ENCODE results near the gene PCDH15. TPM values are rescaled to one million over a fixed set of nuclear protein-coding genes. Genes with fewer than 3 reads are reported as not detected.

The PCDH15 gene
- total RNA-seq, 4 donors from 2014 or later = 0.14 to 0.48 (median 0.37) TPM; not detected in 1

- Histone ChIP-seq H3K36me3 (no peaks in the 10 kb centered on the region), H3K27ac (no peak overlapping the region), H3K9me3 (no peaks in the 10 kb centered on the region), H3K4me3 (no peak overlapping the region), H3K27me3 (no peaks in the 10 kb centered on the region), H3K4me1 (no peaks in the 10 kb centered on the region)
- in situ Hi-C loops (cut with MboI; ENCODE audit: low pct_ligation_motif_present in 1 of 4, low pct_unique_long_range_greater_than_20kb in 1 of 4, low sequenced_read_pairs in 3 of 4) (no loop called here), intact Hi-C loops (cut with DNase I; ENCODE audit: low total_unique reads) (loop anchor here (5.0 kb wide), 1 partner anchor 1817 kb away; no protein-coding TSS in a partner anchor)
- no peak for DNase-seq
- TF ChIP-seq POLR2AphosphoS5 (IDR thresholded peaks at IDR 0.05) = no peak
- no peak for TF ChIP-seq EP300 (IDR thresholded peaks at IDR 0.05; ENCODE audit: low read depth)
- no peak for TF ChIP-seq POLR2A (IDR thresholded peaks at IDR 0.05)
- no peak for TF ChIP-seq CTCF (IDR thresholded peaks at IDR 0.05)
These were observed 135.9 kb downstream of the PCDH15 start for GRCh38 chr10:54665095-54665494.

DNA sequence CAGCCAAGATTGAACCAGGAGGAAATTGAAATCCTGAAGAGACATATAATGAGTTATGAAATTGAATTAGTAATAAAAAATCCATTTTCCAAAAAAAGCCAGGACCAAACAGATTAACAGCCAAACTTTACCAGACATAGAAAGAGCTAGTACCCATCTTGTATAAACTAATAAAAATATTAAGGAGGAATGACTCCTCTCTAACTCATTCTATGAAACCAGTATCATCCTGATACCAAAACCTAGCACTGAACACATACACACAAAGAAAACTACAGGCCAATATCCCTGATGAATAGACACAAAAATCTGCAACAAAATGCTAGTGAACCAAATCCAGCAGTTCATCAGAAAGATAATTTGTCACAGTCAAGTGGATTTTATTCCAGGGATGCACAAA is 140.6 kb downstream of the PCDH15 start:
- TF ChIP-seq EP300 (IDR thresholded peaks at IDR 0.05; ENCODE audit: low read depth) (no peak), POLR2AphosphoS5 (IDR thresholded peaks at IDR 0.05) (no peak), CTCF (IDR thresholded peaks at IDR 0.05) (no peak), POLR2A (IDR thresholded peaks at IDR 0.05) (no peak)
- H3K27ac ChIP-seq = no peak overlapping the region
- in situ Hi-C loops (cut with MboI; ENCODE audit: low pct_ligation_motif_present in 1 of 4, low pct_unique_long_range_greater_than_20kb in 1 of 4, low sequenced_read_pairs in 3 of 4) (no loop called here), intact Hi-C loops (cut with DNase I; ENCODE audit: low total_unique reads) (no loop called here)
- H3K4me1 ChIP-seq = no peaks in the 10 kb centered on the region
- no peaks in the 10 kb centered on the region for H3K9me3 ChIP-seq
- no peak for DNase-seq
- no peak overlapping the region for H3K4me3 ChIP-seq
- no peaks in the 10 kb centered on the region for H3K27me3 ChIP-seq
- no peaks in the 10 kb centered on the region for H3K36me3 ChIP-seq

DNA sequence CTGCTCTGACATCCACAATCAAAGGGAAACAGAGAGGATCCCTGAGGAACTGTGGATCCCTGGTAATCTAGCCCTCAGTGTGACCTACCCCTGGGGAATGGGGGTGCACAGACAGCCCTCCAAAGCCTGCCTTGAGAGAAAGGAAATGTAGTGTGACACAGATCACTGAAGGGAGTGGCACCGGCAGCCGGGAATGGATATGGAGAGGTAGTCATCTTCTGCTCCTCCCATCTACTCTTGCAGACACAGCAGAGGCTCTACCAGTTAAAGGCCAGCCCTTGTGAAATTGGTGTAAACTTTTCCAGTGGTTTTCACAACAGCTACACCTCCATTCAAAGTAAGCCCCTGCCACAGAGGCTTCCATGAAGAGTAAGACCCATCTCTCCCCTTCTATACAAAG is 144.4 kb downstream of the PCDH15 start:
- in situ Hi-C loops (cut with MboI; ENCODE audit: low pct_ligation_motif_present in 1 of 4, low pct_unique_long_range_greater_than_20kb in 1 of 4, low sequenced_read_pairs in 3 of 4) = no loop called here
- no peak overlapping the region for H3K27ac ChIP-seq

DNA sequence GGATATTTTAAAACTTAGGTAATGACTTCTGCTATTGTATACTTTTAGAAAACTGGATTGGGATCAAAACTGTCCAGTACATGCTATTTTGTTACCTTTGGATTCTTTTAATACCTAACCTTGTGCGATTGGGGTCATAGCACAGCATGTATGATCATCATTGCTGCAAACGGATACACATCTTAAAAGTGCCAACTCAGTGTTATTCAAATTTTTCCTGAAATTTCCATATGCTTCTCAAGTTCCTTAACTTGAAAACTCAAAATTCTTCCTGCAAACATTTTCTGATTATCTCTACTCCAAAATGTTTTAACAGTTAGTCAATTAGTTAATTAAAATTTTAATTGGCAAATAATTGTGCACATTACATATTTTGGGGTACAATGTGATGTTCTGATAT is 147.5 kb downstream of the PCDH15 start:
- intact Hi-C loops (cut with DNase I; ENCODE audit: low total_unique reads) (no loop called here), in situ Hi-C loops (cut with MboI; ENCODE audit: low pct_ligation_motif_present in 1 of 4, low pct_unique_long_range_greater_than_20kb in 1 of 4, low sequenced_read_pairs in 3 of 4) (no loop called here)
- DNase-seq = no peak
- Histone ChIP-seq H3K27me3 (no peaks in the 10 kb centered on the region), H3K36me3 (no peaks in the 10 kb centered on the region), H3K4me3 (no peak overlapping the region), H3K27ac (no peak overlapping the region), H3K4me1 (no peaks in the 10 kb centered on the region), H3K9me3 (no peaks in the 10 kb centered on the region)
- 70 to 91% methylated on average over 2 of the region's 2 CpGs for WGBS, 2 donors (ENCODE audit: low coverage in 1 of 2)
- TF ChIP-seq POLR2AphosphoS5 (IDR thresholded peaks at IDR 0.05) (no peak), POLR2A (IDR thresholded peaks at IDR 0.05) (no peak), CTCF (IDR thresholded peaks at IDR 0.05) (no peak)

More for the DNA sequence above, 144.4 kb downstream of the PCDH15 start:
- intact Hi-C loops (cut with DNase I; ENCODE audit: low total_unique reads) = no loop called here
- no peak overlapping the region for H3K4me3 ChIP-seq
- H3K36me3 ChIP-seq = no peaks in the 10 kb centered on the region
- 97 to 100% methylated on average over 2 of the region's 2 CpGs for WGBS, 2 donors (ENCODE audit: low coverage in 1 of 2)
- no peaks in the 10 kb centered on the region for H3K9me3 ChIP-seq
- no peak for DNase-seq
- no peaks in the 10 kb centered on the region for H3K27me3 ChIP-seq
- no peaks in the 10 kb centered on the region for H3K4me1 ChIP-seq
- TF ChIP-seq EP300 (IDR thresholded peaks at IDR 0.05; ENCODE audit: low read depth) = no peak
- no peak for TF ChIP-seq POLR2A (IDR thresholded peaks at IDR 0.05)
- no peak for TF ChIP-seq POLR2AphosphoS5 (IDR thresholded peaks at IDR 0.05)
- TF ChIP-seq CTCF (IDR thresholded peaks at IDR 0.05) = no peak
